Stimulated activated CD4-positive, alpha-beta T cell treated with anti-CD3 and anti-CD28 coated beads, TNF-alpha, amount 100 ng/mL, for 4 hours (primary cell): ENCODE measurements around the gene ANKRD11.
"Not testable (repeated sequence)": the region's sequence is repeated elsewhere in the genome, so short reads cannot be mapped to it uniquely, and the experiment has no call there.

Source experiments
- DNase-seq, 3 experiments: peaks; one replicate each; pipeline ENCODE4 v3.0.0-alpha.2; 2020; ENCODE audit warnings: low read depth in 3 of 3

The ANKRD11 gene

DNA sequence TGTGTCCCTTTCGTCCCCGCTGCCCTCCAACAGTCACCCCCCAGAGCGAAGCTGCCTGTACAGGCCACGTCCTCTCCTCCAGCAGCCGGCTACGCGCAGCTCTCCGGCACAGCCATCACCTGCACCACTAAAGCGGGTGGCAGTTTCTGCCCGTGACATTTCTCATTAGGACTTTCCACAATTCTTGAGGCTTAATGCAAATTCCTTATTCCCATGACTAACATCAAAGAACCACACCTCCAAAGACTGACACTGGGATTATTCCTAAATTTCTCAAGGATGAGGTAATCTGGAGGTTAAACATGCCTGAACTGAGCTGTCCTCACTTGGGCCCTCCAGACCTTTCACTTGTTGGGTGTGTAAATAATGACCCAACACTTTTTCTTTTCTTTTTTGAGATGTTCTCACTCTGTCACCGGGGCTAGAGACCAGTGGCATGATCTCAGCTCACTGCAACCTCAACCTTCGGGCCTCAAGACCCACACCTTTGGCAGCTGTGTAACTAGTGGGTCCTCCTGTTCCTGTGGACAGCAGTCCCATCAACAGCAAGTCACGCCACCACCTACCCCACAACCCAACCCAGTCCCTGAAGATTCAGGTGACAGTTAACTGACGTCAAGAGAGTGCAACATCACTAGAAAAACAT is 11.7 kb downstream of the ANKRD11 start:
- DNase-seq: no peak

DNA sequence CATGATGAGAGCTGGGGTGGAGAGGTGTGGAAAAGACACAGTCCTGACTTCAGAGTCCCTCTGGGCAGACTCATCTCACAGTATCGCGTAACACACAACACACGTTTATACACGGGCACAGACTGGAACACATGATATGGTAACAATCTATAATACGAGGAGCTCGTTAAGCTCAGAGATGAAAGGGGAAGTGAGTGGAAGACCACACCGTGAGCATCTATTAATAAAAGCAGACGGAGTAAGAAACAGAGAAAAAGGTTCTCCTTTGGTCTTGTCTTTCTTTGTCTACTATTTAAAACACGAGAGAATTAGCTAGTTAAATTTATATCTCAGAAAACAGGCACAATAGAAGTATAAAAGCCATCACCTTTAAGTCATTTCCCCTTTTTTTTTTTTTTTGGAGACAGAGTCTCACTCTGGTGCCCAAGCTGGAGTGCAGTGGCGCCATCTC is 13.5 kb downstream of the ANKRD11 start:
- no peak for DNase-seq

DNA sequence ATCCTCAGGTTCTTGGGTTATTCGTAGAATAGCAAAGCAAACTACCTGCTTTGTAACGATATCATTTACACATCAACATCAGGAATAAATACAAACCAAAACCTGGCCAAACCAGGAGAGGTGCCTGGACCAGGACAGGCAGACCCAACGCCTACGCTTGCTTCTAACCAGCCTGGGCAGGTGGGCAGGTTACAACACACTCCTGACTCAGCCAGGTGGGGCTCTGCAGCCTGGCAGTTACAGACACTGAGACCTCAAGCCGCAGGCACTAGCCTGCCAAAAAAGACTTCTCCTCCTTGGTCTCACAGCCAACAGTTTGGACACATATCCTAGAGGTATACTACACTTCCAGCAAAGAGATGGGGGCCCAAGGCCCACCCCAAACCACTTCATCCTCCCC is 14.0 kb downstream of the ANKRD11 start:
- DNase-seq: no peak

DNA sequence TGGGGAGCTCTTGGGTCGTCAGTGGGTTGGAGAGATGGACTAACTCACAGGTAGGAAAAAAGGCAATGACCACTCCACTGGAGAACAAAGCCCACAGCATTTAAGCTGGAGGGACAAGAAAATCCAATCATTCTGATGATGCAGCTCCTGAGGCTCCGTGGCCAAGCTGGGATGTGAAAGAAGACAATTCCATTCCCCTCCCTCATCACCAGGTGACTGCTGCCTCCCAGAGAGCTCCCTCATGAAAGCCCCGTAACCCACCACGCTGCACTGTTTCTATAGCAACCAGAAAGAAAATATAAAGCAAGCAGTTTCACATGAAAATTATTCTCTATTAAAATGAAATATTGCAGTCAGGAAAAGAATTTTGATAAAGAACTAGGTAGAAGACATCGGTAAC is 15.2 kb downstream of the ANKRD11 start:
- DNase-seq: no peak

DNA sequence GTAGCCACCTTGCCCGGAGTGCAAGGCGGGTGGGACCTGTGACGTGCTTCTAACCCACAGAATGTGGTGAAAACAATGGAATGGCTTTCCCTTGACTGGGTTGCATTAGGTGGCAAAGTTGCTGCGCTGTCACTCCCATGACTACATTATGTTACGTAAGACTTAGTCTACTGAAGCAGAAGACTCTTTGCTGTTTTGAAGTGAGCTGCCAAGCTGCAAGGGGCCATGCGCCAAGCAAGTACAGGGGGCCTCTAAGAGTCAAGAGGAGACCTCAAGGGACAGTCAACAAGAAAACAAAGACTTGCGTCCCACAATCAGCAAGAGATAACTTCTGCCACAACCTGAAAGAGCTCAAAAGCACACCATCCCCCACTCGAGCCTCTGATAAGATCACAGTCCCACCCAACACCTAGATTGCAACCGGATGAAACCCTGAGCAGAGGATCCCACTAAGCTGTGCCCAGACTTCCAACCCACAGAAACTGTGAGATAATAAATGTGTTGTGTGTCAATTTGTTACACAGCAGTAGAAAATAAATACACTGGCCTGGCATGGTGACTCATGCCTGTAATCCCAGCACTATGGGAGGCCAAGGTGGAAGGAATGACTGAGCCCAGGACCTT is 16.5 kb downstream of the ANKRD11 start:
- DNase-seq: no peak

DNA sequence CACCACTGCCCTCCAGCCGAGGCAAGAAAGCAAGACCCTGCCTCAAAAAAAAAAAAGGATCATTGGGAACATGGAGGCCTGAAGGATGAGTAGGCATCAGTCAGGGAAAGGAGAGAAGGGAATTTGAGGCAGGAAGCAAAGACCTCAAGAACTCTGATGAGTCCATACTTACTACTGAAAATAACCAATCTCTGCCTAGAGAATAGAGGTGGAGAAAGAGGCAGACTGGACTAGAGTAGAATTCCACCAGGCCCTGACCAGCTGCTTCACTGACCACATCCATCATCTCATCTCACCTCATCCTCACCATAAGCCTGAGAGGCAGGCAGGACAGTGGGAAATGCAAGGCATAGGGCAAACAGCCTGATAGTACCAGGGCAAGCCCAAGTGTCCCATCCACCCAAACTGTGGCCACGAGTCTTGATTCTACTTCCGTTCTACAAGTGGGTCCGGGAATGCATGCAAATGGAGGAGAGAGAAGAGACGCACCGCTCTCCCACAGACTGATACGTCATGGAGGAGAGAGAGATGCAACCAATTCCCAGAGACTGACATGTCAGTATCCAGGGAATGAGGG is 17.1 kb downstream of the ANKRD11 start:
- DNase-seq: no peak

DNA sequence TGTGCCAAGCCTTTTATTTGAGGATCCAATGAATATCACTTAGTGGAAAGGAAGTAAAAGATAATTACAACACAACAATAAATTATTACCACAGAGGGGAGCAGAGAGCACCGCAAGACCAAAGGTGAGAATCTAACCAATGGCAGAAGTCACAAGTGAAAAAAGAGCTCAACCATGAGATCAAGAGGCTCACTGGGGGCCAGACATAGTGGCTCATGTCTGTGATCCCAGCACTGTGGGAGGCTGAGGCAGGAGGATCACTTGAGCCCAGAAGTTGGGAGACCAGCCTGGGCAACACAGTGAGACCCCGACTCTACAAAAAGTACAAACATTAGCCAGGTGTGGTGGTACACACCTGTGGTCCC is 17.7 kb downstream of the ANKRD11 start:
- no peak for DNase-seq

DNA sequence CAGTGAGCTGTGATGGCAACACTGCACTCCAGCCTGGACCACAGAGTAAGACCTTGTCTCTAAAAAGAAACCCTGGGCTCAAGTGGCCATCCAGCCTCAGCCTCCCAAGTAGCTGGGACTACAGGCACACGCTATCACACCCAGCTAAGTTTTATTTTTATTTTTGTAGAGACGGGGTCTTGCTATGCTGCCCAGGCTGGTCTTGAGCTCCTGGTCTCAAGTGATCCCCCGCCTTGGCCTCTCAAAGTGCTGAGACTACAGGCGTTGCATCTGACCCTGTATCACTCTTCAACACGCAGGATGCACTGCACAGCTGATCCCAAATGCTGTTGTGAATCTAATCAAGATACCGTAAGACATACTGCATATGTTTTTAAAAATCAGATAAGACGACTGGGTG is 23.0 kb downstream of the ANKRD11 start:
- DNase-seq: no peak

DNA sequence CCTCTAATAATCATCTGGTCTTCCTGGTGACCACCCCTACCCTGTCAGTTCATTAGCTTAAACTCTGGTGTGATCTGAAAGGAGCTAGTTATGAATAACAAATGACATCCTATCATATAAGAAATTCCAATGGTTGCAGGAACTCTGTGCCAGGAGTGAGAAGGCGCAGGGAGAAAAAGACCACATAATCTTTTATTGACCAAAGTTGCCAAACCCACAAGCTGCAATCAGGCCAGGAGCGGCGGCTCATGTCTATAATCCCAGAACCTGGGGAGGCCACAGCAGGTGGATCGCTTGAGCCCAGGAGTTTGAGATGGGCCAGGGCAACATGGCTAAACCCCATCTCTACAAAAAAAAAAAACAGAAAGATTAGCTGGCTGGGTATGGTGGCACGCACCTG is 23.4 kb downstream of the ANKRD11 start:
- no peak for DNase-seq

DNA sequence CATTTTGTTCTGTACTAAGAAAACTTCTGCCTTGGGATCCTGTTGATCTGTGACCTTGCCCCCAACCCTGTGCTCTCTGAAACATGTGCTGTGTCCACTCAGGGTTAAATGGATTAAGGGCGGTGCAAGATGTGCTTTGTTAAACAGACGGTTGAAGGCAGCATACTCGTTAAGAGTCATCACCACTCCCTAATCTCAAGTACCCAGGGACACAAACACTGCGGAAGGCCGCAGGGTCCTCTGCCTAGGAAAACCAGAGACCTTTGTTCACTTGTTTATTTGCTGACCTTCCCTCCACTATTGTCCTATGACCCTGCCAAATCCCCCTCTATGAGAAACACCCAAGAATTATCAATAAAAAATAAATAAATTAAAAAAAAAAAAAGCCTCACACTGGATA is 27.0 kb downstream of the ANKRD11 start:
- DNase-seq: not testable (repeated sequence)

DNA sequence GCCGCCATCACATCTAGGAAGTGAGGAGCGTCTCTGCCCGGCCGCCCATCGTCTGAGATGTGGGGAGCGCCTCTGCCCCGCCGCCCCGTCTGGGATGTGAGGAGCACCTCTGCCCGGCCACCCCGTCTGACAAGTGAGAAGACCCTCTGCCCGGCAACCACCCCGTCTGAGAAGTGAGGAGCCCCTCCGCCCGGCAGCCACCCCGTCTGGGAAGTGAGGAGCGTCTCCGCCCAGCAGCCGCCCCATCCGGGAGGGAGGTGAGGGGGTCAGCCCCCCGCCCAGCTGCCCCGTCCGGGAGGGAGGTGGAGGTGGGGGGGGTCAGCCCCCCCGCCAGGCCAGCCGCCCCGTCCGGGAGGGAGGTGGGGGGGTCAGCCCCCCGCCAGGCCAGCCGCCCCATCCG is 27.7 kb downstream of the ANKRD11 start:
- DNase-seq: not testable (repeated sequence)

DNA sequence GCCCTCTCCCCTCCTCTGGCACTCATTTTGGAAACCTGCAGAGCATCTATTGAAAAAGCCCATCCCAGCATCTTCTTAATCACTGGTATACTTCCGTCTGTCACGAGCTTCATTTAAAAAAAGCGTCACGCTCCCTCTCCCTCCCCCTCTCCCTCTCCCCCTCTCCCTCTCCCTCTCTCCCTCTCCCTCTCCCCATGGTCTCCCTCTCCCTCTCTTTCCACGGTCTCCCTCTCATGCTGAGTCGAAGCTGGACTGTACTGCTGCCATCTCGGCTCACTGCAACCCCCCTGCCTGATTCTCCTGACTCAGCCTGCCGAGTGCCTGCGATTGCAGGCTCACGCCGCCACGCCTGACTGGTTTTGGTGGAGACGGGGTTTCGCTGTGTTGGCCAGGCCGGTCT is 28.5 kb downstream of the ANKRD11 start:
- not testable (repeated sequence) for DNase-seq

DNA sequence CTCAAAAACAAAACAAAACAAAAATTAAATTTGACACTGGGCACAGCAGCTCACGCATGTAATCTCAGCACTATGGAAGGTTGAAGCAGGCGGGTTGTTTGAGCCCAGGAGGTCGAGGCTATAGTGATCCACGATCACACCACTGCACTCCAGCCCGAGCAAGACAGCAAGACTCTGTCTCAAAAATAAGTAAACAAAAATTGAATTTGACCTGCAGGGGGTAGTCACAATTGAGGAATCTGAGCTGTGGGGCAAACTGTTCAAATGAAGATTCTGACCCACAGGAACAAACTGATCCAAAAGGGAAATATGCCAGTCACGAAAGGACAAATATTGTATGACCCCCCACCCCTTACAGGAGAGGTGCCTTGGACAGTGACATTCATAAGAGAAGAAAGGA is 29.8 kb downstream of the ANKRD11 start:
- no peak for DNase-seq

DNA sequence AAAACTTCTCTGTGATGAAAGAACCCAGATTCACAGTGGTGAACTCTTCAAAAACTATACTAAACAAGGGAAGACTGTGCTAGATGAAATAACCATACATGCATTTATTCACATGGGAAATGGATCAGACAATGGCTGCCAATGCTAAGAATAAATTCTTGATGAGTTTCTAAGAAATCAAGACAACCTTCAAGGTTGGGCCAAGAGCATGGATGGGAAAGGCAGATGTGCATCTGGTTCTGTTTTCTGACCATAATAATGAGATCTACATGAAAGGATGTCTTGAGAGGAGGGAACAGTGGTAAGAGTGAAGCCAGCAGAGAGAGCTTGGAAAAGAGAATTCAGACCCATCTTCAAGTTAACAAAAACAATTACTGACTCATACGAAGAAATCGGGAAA is 31.4 kb downstream of the ANKRD11 start:
- no peak for DNase-seq

DNA sequence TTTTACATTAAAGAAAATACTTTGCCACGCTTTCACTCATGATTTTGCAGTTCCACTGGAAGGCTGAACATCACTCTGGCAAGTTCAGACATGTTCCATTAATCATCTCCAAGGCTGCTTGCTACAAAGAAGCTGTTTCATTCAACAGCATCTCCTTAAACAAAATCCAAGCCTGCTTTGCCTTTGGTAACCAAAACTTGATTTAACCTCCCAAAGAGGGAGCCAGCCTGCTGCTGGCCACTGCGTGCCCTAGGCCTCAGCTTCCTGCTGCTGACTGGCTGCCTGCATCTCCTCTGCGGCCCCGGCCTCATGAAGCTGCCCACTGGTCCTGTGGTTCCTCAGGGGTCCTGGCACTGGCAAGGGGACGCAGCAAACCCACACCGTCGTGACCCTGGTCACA is 31.8 kb downstream of the ANKRD11 start:
- DNase-seq: no peak

DNA sequence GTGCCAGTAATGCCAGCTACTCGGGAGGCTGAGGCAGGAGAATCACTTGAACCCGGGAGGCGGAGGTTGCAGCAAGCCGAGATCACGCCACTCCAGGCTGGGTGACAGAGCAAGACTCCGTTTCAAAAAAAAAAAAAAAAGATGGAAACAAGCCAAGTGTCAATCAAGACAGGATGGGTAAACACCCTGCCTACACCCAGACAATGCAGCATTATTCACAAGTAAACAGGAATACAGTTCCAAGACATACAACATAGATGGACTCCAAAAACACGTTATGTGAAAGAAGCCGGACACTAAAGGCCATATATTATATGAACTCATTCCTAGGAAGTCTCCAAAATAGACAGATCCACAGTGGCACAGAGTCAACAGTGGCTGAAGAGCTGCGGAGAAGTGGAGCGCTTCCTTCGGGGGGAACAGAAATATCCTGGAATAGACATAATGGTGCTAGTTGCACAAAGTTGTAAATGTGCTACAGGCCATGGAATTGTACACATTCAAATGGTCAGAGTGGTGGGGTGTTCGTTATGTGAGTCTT is 33.9 kb downstream of the ANKRD11 start:
- DNase-seq: no peak

DNA sequence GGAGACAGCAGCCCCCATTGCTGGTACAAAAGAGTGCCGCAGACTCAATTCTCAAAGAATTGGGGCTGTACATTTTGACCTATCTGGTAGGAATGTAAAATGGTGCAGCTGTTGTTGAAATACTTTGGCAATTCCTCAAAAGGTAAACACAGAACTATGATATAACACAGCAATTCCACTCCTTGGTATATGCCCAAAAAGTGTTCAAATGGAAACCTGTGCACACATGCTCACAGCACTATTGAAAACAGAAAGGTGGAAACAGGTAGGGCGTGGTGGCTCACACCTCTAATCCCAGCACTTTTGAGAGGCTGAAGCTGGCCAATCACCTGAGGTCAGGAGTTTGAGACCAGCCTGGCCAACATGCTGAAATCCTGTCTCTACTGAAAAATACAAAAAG is 34.7 kb downstream of the ANKRD11 start:
- DNase-seq: no peak

DNA sequence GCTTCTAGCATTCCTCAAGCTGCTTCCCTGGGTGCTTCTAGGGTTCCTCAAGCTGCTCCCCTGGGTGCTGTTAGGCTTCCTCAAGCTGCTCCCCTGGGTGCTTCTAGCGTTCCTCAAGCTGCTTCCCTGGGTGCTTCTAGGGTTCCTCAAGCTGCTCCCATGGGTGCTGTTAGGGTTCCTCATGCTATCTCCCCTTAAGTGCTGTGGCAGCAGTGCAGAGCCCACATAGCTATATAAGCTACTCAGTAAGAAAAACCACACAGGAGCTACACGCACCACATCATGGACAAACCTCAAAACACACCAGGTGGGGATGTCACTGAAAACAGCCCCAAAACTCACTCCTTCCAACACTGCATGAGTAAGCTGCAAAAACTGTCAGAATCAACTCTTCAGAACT is 35.2 kb downstream of the ANKRD11 start:
- DNase-seq: no peak

DNA sequence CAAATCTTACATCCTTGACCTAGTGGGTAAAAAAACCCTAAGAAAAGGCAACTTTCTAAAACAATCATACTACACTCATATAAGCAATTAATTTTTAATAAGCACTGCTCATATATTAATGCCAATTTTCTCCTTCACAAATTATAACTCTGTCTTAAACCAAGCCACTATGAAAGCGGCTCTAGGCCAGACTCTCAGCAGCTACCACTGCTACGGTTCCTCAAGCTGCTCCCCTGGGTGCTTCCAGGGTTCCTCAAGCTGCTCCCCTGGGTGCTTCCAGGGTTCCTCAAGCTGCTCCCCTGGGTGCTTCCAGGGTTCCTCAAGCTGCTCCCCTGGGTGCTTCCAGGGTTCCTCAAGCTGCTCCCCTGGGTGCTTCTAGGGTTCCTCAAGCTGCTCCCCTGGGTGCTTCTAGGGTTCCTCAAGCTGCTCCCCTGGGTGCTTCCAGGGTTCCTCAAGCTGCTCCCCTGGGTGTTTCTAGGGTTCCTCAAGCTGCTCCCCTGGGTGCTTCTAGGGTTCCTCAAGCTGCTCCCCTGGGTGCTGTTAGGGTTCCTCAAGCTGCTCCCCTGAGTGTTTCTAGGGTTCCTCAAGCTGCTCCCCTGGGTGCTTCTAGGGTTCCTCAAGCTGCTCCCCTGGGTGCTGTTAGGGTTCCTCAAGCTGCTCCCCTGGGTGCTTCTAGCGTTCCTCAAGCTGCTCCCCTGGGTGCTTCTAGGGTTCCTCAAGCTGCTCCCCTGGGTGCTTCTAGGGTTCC is 35.8 kb downstream of the ANKRD11 start:
- not testable (repeated sequence) for DNase-seq

DNA sequence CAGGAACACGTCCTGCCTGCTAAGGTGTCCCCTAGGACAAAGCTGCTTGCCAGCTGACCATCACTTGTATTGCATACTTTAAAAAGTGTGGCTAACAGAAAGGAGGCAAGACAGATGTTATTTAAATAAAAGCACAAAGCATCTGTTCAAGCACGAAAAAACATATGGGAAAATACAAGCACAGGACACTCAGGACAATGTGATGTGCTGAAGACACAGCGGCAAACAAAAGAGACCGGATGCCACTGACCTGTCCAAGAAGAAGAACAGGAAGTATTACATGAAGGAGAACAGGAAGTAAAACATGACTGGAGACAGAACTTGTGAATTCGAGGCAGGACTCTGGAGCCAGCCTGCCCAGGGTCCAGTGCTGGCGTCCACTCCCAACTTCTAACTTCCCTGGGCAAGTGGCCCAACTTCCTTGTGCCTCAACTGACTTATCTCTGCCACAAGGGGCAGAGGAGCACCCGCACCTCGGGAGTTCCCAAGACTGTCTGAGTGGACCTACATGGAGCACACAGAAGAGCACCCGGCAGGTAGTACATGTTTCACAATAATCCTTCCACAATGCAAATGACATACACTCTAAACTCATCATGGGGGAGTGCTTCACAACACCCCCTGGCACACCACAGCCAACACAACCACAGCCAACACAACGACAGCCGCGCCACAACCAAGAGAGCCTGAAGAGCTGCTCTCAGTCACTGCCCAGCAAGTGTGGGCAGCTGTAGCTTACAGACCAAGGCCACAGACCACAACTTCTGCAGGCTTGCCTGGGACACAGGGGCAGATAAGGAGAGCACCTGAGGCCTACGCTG is 36.6 kb downstream of the ANKRD11 start:
- DNase-seq: no peak

DNA sequence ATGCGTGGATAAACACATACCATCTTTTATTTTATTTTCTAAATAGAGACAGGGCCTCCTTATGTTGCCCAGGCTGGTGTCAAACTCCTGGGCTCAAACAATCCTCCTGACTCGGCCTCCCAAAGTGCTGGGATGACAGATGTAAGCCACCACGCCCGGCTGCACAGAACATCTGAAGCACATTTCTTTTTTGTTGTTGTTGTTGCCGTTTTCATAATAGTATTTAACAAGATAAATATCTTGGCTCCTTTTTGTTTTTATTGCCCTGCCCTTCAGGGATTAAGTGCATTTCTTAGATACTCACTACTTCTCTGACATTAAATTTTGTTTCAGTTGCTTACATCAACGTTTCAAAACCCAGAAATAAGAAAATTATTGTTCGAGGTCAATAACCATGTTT is 37.4 kb downstream of the ANKRD11 start:
- no peak for DNase-seq

DNA sequence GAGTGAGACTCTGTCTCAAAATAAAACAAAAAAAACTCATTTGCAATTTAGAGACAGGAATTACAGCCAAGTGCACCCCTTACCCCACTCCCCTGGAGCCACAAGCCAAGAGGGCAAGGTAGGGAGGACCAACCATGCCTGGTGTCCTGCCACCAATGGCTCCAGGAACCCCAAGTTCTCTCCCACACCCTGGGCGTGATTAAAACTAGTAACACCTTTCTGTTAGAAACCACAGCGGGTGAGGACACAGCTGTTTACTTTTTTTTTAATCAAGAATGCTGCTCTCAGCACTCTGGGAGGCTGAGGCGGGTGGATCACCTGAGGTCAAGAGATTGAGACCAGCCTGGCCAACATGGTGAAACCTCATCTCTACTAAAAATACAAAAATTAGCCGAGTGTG is 38.1 kb downstream of the ANKRD11 start:
- DNase-seq: no peak
